HG03196 (cell line): ENCODE measurements around the gene RHOBTB1.

Experiments
- ATAC-seq: cut with Tn5 transposase; IDR thresholded peaks from one replicate; pipeline ENCODE4 v1.9.1; 2021; ENCODE audit not compliant: unreplicated experiment

The RHOBTB1 gene

DNA sequence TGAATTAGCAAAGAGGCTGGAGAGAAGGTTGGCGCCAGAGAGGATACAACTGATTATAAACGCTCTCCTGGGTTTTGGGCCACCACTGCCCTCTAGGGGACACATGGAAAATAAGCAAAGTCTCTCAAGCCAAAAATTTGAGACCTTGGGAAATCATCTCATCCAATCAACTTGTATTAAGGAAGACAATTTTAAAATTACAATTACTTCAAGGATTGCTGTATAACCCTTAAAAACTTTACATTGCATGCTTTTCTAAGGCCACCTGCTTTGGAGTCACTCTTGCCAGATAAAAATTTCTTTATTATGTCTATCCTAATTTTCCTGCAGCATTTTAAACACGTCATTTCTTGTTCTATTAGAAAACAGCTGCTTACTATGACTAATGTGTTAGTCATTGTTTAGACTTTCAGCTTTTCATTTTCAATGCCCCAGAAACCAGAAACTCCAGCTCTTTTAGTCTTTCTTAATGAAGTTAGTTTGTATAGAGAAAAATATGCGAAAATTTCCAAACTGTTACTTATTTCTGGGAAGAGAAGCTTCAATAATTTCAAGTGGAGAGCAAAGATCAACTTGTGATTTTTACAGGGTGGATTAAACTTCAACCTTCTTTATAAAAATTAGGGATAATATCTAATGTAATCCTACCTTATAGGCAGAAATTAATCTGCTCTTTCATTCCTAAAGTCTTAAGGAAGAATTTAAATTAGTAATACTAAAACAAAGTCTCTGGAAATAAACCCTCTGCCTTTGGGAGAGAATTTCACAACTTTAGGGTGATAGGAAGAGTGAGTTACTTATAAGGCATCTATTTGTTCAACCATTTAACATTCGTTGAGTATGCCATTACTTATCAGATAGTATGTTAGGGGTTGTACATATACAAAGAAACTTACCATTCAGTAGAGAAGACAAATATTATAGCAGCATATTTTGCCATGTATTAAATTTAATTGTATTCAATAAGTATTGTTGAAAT lies 20.6 kb upstream of the RHOBTB1 start:
- ATAC-seq, result peak; percentile 71

DNA sequence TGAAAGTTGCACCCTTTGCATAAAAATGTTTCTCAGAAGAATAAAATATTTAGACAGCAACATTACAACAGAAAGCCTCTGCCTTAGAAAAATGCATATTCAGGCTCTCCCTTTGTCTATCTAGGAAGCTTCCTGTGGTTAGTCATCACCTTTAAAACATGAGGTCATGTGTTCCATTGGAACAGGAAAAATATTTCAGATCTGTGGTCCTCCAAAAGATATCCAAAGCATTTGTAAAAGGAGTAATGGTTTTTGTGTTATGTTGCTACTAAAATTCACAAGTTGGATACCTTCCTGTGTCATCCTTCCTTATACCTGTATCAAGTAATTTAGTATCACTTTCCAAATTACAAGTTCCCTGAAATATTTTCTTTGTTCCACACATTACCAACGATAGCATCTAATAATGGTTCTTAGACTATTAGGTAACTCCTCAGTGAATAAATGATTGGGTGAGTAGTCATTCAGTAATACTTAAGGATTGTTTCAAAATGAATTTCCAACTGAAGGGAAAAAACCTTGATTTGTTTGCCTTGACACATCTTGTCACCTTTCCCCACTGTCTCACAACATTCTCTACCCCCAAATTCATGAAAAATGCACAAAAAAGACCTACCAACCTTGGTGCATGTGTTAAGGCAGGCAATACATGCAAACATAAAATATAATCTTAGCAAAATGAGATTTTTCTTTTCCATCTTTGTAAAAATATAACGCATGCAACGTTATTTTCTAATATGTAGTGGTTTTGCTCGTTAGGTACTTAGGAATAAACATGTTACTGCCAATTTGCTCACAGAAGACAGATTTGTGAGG lies 19.7 kb upstream of the RHOBTB1 start:
- ATAC-seq, result no peak

DNA sequence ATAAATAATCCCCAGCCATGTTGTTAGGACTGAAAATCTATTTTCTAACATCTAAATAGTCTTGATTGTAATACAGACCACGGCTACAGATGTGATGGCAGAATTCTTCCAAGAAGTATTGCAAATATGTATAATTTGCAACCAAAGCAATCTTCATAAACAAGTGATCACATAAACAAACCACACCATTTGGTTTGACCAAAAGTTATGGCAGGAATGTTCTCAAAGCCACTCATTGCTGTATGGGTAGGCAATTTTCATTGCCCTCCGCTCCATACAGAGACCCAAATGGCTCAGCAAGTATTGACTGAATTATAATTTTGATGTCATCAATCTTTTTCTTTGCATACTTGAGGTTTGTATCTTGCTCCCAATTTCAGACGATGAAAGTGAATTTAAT lies 19.0 kb upstream of the RHOBTB1 start:
- ATAC-seq, result no peak

DNA sequence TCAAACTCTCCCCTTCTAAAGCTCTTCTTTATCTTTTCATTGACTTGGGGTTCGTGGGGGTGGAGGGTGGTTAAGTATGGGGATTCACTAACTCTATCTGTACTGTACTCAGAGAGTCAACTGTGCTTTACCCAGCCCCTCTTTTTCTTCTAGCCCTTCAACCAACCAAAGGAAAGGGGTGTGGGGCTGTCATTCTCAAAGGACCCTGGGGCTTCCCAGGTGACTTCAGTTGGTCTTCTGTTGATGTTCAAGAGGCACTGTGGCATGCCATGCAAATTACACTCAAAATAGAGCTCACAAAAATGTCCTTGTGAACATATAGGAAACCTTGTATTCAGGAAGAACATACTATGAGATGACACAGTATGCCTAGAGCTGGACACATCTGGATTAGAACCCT lies 16.9 kb upstream of the RHOBTB1 start:
- no peak for ATAC-seq

DNA sequence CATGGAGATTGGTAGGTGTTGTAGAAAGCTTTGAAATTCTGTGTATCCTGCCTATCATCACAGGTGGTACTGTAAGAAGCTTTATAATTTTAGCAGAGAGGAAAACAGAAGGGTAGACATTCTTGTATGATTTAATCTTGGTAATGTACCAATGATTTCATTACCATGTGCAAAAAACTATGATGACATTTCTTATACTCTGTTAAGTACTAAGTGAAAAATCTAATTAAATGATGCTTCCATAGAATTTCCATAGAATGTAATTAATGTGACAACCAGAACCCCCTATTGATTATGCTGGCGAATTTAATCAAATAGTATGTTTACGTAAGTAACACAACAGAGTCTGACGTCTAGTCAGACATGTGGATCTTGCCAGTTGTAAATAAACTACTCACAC lies 16.0 kb upstream of the RHOBTB1 start:
- ATAC-seq, result no peak

DNA sequence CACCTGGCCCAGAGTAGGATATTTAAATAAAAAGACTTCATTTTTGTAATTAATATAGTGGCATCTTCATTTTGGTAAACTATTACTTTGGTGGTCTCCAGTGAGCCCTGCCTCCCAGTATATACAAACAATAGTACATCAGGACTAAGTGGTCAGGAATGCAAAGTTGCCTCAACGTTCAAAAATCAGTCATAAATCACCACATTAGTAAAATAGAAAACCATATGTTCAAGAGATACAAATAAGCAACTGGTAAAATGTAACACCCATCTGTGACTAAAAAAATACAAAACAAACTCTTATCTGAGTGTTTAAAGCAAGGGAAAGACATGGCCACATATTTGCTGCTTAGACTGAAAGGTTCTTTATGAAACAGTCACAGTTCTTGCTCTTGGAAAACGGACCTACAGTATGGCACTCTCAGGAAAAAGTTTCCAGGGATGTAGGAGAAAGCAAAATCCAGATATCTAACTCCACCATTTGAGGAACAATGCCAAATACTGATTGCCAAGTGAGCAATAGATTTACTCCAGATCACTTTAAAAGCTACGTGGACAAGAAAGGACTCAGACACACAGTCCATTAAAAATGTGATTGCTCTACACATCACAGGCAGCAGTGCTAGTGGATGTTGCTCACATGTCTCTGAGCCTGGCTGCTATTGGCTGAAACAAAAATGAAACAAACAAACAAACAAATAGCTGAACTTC lies 15.1 kb upstream of the RHOBTB1 start:
- no peak for ATAC-seq

DNA sequence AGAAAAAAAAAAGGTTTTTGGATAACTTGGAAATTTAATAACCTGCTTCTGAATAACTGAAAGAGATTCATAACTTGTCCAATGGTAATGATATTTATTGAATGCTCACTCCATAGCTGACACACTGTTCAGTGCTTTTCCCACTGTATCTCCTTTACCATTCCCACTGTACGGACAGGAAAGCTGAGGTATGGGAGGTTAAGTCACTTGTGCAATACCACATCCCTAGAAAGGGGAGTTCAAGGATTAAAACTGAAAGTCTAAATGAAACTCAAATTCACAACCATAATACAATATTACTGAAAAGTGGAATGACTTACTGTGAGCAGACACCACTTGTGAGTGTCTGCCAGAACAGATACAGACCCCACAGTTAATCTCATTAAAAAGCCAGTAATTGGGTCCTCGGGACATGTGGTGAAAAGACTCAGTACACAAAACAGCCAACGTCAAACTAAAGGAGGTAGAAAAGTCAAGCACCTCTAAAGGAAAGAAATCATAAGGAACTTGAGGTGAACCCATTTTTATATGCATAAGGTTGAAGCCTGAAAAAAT lies 13.8 kb upstream of the RHOBTB1 start:
- ATAC-seq, result no peak

DNA sequence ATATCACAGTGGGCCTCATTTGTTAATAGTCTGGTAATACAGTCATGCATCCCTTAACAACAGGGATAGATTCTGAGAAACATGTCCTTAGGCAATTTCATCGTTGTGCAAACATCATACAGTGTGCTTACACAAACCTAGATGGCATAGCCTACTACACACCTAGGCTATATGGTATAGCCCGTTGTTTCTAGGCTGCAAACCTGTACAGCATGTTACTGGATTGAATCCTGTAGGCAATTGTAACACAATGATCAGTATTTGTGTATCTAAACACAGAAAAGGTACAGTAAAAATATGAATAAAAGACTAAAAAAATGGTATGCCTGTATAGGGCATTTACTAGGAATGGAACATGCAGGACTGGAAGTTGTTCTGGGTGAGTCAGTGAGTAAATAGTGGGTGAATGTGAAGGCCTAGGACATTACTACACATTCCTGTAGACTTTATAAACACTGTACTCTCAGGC lies 12.0 kb upstream of the RHOBTB1 start:
- ATAC-seq, result no peak

DNA sequence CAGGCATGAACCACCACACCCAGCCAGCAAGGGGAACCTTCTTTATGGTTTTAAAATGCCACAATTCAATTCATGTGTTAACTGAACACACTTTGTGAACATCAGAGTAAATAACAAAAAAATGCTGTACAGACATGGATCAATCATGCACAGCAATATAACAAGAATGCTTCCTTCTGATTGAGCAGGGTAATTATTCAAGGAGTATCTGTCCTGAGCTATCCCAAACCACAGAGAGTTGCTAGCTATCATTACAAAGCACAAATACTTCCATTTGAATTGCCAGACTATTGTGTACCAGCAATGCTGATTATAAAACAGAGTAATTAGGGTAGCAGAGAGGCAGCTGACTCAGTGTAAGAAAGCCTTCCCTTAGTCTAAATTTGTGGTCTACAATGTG lies 11.3 kb upstream of the RHOBTB1 start:
- ATAC-seq, result no peak

DNA sequence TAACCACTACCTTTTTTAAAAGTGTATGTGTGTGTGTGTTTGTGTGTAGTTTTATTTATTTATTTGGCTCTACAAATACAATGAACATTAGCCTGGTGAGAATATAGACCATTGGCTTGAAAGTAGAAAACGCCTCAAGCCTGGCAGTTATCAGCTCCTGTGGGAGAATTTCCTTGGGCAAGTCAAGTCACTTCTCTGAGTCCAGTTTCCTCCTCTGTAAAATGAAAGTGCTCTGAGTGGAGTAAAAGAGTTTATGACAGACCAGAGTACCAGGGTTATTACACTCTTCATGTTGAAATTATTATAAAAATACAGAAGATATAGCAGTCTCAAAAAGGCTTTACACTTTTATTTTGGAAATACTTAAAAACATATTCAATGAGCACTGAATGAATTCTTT lies 10.1 kb upstream of the RHOBTB1 start:
- no peak for ATAC-seq

DNA sequence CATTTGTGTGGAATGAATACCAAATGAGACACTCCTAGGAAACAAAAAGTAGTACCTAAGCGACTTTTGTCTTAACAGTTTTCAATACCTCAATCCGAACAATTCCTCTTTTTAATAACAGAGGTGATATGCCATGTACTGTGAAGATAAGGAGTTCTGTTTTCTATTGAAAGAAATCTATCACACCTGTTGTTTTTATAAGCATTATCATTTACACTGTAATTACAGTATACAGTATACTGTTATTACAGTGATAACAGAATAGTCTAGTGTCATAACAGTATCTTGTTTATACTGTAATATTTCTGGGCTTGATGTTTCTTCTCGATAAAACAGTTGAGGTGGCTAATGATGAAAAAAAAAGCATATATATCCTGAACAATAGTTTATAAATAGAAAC lies 9.4 kb upstream of the RHOBTB1 start:
- ATAC-seq, result no peak

DNA sequence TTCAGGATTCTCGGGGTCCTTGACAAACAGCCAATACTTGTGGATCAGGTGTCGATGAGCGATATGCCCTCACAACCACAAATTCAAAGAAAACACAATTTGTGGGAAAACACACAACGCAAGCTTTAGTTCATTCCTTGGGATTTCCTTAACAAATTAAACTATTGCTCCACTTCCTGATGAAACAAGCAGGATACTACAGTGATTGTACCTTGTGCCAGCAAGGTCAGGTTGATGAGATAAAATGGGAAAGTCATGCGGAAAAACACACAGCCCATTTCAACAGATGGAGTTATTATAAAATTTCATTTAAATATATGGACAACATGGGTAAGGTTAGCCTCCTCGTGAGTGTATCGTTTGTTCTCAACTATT lies 8.8 kb upstream of the RHOBTB1 start:
- no peak for ATAC-seq

DNA sequence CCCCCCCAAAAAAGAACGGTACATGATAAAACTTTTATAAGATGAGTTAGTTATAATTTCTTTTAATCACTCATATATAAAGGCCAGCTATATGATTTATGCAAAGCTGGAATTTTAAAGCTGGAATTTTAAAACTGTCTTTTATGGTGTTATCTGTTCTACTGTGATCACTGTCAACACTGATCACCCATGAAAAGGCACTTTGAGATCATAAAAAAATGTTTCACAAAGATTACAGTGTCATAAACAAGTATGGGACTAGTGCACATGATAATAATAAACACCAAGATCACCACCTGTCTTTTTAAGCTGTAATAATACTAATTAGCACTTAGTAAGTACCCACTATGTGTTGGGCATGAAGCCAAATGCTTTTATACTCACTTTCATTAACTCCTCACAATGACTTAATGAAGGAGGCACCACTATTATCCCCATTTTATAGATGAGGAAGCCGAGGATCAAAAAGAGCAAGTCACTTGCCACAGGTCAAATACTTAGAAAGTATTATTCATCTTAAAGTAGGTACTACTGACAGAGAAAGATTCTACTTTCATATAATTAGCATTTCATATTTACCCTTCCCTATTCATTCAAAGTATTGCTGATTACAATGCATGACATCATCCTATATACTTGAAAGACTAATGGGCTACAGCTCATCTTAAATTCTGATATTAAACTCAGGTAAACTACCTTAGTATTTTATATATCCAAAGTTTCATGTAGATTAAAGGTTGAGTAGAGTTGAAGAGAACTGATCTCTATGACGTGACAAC lies 8.3 kb upstream of the RHOBTB1 start:
- no peak for ATAC-seq

DNA sequence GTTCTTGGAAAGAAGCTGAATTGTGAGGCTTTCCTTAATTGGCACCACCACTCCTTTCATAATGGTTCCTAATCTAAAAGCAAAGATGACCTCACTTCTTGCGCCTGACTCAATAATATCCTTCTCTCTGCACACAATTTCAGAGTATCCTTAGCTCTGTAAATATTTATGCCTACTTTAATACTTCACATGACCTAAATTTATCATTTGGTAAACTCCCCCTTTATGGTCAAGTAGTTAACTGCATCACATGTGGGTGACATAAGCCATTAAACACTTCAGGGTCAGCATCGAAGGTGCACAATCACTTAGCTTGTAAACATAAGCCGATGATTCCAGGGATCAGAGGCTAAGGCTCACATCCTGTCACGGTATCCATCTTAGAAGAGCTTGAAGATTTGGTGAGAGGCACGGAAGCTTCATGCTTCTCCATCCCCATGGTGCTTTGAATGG lies 7.3 kb upstream of the RHOBTB1 start:
- no peak for ATAC-seq

DNA sequence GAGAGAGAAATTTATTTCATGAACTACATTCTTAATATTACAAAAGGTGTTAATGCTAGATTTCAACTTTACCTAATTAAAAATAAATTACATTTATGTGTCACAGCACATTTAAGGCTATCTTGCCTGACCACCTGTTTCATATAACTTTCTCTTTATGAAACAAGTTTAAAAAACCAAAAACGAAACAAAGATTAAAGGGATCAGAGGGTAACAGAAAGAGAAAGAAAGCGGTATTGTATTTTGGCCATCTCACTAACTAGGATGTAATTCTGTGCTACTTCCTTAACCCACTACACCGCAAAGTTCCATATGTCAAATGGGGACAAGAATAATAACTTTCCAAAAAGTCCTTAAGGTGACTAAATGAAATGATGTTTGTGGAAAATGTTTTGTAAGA lies 6.3 kb upstream of the RHOBTB1 start:
- no peak for ATAC-seq

DNA sequence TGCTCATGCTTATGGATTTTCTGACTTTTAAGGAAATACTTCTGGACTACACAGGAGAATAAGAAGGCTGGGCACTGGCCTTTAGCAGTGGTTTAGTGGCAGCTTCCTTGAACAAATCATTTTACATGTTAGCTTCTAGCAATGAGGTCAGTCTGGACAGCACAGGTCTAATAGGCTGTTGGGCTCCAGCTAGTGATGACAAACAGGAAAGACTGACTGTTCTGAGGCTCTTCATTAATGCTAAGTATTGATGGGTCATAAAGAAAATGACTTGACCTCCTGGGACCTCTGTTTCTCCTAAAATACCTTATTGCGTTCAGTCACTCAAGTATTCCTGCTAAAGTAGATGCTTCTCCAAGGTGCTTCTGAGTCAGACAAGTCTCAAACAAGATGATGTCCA lies 4.9 kb upstream of the RHOBTB1 start:
- ATAC-seq, result no peak

DNA sequence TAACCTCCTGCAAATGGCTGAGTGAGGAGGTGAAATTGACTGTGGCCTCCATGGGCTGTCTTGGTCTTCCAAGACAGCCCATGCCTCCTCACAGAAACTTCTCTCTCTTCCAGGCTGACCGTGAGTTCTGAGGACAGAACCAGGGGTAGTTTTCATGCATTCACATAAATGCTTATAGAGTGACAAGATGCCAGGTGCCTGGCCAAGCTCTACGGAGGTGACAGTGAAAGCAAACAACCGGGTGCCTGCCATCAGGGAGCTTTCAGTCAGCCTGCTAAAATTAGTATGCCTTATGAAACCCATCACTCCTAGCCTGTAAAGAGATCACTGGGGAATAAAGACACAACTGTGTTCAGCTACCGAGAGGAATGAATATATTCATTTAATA lies 919 bp upstream of the RHOBTB1 start:
- ATAC-seq, result no peak

DNA sequence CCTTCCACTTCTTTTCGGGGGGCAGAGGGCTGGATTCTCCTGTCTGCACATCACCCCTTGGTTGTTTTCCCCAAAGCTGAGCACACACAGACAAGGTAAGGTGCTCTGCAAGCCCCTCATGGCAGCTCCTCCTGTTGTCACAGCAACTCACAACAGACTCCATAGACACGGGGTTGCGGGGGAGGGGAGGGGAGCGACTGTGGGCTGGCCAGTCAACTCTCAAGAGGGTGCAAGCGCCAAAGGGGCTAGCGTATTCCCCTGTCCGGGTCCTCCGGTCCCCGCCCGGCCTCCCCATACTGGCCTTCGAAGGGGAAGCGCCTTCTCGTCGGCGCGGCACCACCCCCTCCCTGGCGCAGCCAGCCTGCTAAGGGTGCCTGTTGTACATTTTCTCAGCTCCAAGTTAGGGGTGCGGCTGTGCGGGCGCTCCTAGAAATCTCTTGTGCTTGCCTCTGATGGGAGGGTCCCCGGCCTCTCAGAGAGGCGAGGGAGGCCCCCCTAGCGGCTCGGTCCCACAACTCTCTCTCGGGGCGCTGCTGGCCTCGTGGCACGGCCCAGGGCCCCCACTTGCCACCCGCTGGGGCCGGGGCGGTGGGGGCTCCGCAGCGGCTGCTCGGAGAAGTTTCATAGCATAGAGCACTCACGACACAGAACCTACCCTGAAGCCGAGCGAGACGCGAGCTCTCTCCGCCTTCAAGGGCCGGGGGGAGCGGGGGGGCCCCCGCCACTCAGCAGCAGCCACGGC lies 498 bp downstream of the RHOBTB1 start:
- ATAC-seq, result peak; percentile 23

DNA sequence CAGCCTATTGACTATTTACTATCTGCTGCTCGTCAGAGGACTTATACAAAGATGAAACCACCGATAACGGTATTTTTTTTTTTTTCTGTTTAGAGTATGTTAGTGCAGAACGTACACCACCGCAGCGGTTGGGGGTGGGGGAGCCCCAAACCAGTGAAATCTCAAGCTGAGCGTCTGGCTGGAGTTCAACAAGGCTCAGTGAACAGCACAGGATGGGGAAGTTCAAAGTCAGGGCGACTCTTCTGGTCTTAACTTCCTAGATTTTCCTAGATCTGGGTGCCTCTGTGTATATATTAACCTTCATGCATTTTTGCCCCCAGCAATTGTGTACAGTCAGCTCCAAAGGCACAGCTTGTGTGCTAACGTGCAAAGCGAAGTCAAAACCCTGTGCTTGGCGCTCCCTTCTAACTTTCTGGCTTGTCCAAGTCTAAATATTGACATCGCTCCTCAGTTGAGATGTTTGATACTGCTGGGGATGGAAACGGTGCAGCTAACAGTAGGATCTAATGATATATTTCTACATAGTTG lies 1.1 kb downstream of the RHOBTB1 start:
- peak; percentile 54 for ATAC-seq
